Lower lobe of right lung (tissue), 2 donors: Measurements from ENCODE around the gene TSNAX. TPM values are rescaled to one million over a fixed set of nuclear protein-coding genes. Genes with fewer than 3 reads are reported as not detected.

Experiments used
- ATAC-seq, 2 donors: fragments of 200-7000 bp; cut with Tn5 transposase; one replicate each; pipeline ENCODE4 v1.9.1; 2020 to 2022; ENCODE audit warnings: mild to moderate bottlenecking in 2 of 2, moderate library complexity in 2 of 2
- DNase-seq: peaks from one replicate; pipeline ENCODE4 v3.0.0-alpha.2; 2020
- H3K27ac ChIP-seq: fragments of 200-600 bp; one replicate; pipeline ENCODE4 v1.8.0; 2022
- H3K27me3 ChIP-seq: fragments of 200-600 bp; one replicate; pipeline ENCODE4 v1.8.0; 2022; ENCODE audit warnings: low read depth
- H3K36me3 ChIP-seq: fragments of 200-600 bp; one replicate; pipeline ENCODE4 v1.8.0; 2022; ENCODE audit warnings: mild to moderate bottlenecking
- H3K4me1 ChIP-seq: fragments of 200-600 bp; one replicate; pipeline ENCODE4 v1.8.0; 2022
- H3K4me3 ChIP-seq: fragments of 200-600 bp; one replicate; pipeline ENCODE4 v1.8.0; 2022; ENCODE audit warnings: mild to moderate bottlenecking
- H3K9me3 ChIP-seq: fragments of 200-600 bp; one replicate; pipeline ENCODE4 v1.8.0; 2022
- intact Hi-C: fragments of 100-400 bp; cut with DNase I; formaldehyde crosslinking; loops from one replicate; pipeline ENCODE4 v1.11.0; 2022
- total RNA-seq: library from RNA; stranded (reverse); fragmentation: NEBNext Ultra II Directional; extraction: Animal tissue kit (Norgen Biotek cat#: 25700); gene quantifications from one replicate; pipeline ENCODE4 v1.2.1, GENCODE V29; 2021
- TF ChIP-seq, protein P1 (sequence below): fragments of 200-600 bp; IDR thresholded peaks from one replicate; pipeline ENCODE4 v1.8.0; 2022; ENCODE audit warnings: antibody characterized with exemption, mild to moderate bottlenecking
- donor health status: DM: no; HTN: yes; CAD: no; lungs with severe emphysema.

TSNAX gene
- total RNA-seq, 1 donor from 2014 or later = 38.4 TPM

DNA sequence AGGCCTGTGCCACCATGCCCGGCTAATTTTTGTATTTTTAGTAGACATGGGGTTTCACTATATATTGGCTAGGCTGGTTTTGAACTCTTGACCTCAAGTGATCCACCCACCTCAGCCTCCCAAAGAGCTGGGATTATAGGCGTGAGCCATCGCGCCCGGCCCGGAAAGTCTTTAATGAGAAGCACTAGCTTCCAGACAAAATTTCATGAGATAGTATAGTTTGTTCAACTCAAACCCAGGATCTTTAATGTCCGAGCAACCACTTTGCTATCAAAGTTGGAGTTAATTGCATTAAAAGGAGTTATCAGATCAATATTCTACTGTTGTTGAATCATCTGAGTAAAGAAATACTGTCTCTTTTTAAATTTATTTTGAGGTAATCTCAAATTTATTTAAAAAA, 4.8 kb downstream of the TSNAX start:
- intact Hi-C loops = no loop called here
- TF ChIP-seq, protein P1, sequence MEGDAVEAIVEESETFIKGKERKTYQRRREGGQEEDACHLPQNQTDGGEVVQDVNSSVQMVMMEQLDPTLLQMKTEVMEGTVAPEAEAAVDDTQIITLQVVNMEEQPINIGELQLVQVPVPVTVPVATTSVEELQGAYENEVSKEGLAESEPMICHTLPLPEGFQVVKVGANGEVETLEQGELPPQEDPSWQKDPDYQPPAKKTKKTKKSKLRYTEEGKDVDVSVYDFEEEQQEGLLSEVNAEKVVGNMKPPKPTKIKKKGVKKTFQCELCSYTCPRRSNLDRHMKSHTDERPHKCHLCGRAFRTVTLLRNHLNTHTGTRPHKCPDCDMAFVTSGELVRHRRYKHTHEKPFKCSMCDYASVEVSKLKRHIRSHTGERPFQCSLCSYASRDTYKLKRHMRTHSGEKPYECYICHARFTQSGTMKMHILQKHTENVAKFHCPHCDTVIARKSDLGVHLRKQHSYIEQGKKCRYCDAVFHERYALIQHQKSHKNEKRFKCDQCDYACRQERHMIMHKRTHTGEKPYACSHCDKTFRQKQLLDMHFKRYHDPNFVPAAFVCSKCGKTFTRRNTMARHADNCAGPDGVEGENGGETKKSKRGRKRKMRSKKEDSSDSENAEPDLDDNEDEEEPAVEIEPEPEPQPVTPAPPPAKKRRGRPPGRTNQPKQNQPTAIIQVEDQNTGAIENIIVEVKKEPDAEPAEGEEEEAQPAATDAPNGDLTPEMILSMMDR = no peak
- Histone ChIP-seq H3K27me3 (no peaks in the 10 kb centered on the region), H3K4me3 (no peak overlapping the region), H3K36me3 (peaks cover 50% of the 10 kb centered on the region), H3K4me1 (peaks cover 26% of the 10 kb centered on the region), H3K9me3 (no peaks in the 10 kb centered on the region), H3K27ac (no peak overlapping the region)
- ATAC-seq (no peak), DNase-seq (no peak)

DNA sequence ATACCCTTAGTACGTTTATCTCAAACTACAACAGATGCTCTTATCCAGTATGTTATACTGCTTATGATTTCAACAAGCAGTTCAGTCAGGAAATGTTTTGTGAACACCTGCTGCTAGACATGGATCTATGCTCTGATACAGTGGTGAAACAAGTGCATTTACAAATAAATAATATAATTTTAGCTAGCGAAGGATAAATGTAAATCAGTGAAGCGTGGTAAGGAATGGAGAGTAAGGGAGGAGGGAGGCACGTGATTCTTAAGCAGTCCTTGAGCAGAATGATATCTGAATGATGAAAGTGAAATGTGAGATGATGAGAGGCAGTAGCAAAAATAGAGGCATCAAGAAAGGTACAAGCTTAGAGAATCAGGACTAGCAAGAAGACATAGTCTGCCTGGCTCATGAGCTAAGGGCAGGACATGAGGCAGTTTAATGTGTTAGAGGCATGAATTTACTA, 6.3 kb downstream of the TSNAX start:
- ATAC-seq (no peak), DNase-seq (no peak)
- intact Hi-C loops = no loop called here
- H3K4me3 ChIP-seq = no peak overlapping the region
- peaks cover 60% of the 10 kb centered on the region for H3K36me3 ChIP-seq
- H3K27me3 ChIP-seq = no peaks in the 10 kb centered on the region
- TF ChIP-seq, protein P1 = no peak
- peaks cover 18% of the 10 kb centered on the region for H3K4me1 ChIP-seq
- H3K27ac ChIP-seq = no peak overlapping the region
- no peaks in the 10 kb centered on the region for H3K9me3 ChIP-seq

DNA sequence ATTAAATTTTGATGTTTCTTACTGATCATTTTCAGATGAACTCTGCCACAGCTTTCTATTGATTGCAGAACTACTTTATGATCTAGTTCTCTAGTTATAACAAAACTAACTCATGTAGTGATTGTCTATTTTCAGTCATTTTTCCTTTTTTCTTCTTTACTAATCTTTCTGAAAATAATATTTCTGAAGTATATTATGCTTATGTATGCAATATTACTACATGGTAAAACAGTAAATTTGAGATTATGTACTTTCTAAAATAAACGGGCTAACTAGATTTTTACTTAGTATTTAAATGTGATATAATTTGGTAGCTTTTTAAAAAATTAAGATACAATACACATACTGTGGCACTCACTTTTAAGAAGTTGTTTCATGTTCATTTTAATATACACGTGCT, 7.6 kb downstream of the TSNAX start:
- Histone ChIP-seq H3K27me3 (no peaks in the 10 kb centered on the region), H3K4me3 (no peak overlapping the region), H3K9me3 (no peaks in the 10 kb centered on the region), H3K27ac (no peak overlapping the region), H3K36me3 (peaks cover 58% of the 10 kb centered on the region), H3K4me1 (peaks cover 7% of the 10 kb centered on the region)
- ATAC-seq = no peak
- TF ChIP-seq, protein P1 = no peak
- no peak for DNase-seq
- intact Hi-C loops = no loop called here

DNA sequence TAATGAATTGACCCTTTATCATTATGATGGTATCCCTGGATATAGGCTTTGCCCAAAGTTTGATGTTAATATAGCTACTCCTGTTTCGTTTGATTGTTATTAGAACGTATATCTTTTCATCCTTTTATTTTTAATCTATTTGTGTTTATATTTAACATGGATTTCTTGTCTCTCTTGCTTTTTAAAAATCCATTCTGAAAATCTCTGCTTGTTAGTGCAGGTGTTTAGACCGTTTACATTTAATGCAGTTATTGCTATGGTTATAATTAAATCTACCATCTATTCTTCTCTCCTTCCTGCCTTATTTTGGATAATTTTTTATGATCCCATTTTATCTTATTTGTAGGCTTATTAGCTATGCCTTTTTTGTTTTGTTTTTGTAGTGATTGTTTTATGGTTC, 12.4 kb downstream of the TSNAX start:
- intact Hi-C loops = no loop called here
- H3K27me3 ChIP-seq = no peaks in the 10 kb centered on the region
- H3K36me3 ChIP-seq = peaks cover 63% of the 10 kb centered on the region
- peaks cover 16% of the 10 kb centered on the region for H3K4me1 ChIP-seq
- TF ChIP-seq, protein P1 = no peak
- no peaks in the 10 kb centered on the region for H3K9me3 ChIP-seq
- H3K4me3 ChIP-seq = no peak overlapping the region
- no peak overlapping the region for H3K27ac ChIP-seq
- ATAC-seq (no peak), DNase-seq (no peak)

DNA sequence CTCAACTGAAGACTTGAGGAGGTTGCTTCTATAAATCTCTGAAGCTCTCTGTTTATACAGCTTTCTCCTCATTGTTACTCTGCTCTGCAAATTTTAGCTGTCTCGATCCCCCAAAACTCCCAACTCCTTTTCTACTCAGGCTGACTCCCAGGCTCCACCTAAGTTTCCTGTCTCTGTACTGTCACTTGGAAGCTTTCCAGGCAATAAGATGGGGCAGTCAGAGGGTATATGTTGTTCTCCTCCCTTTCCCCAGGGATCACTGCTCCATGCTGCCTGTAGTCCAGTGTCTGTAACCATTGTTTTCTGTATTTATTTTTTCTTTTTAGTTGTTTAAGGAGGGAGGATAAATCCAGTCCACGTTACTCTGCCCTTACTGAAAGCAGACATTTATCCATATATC, 13.4 kb downstream of the TSNAX start:
- intact Hi-C loops = no loop called here
- Histone ChIP-seq H3K9me3 (no peaks in the 10 kb centered on the region), H3K27ac (no peak overlapping the region), H3K4me1 (peaks cover 16% of the 10 kb centered on the region), H3K27me3 (no peaks in the 10 kb centered on the region), H3K4me3 (no peak overlapping the region), H3K36me3 (peaks cover 53% of the 10 kb centered on the region)
- DNase-seq (no peak), ATAC-seq (no peak)
- TF ChIP-seq, protein P1 = no peak
